Medulla oblongata (tissue), 1 donor: Measurements from ENCODE around the gene SCARB1.
"Not testable (repeated sequence)": the region's sequence is repeated elsewhere in the genome, so short reads cannot be mapped to it uniquely, and the experiment has no call there.

Source experiments
- DNase-seq: peaks from one replicate; pipeline ENCODE4 v3.0.0-alpha.2; 2015; ENCODE audit errors: extremely low spot score

Gene SCARB1, protein sequence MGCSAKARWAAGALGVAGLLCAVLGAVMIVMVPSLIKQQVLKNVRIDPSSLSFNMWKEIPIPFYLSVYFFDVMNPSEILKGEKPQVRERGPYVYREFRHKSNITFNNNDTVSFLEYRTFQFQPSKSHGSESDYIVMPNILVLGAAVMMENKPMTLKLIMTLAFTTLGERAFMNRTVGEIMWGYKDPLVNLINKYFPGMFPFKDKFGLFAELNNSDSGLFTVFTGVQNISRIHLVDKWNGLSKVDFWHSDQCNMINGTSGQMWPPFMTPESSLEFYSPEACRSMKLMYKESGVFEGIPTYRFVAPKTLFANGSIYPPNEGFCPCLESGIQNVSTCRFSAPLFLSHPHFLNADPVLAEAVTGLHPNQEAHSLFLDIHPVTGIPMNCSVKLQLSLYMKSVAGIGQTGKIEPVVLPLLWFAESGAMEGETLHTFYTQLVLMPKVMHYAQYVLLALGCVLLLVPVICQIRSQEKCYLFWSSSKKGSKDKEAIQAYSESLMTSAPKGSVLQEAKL

DNA sequence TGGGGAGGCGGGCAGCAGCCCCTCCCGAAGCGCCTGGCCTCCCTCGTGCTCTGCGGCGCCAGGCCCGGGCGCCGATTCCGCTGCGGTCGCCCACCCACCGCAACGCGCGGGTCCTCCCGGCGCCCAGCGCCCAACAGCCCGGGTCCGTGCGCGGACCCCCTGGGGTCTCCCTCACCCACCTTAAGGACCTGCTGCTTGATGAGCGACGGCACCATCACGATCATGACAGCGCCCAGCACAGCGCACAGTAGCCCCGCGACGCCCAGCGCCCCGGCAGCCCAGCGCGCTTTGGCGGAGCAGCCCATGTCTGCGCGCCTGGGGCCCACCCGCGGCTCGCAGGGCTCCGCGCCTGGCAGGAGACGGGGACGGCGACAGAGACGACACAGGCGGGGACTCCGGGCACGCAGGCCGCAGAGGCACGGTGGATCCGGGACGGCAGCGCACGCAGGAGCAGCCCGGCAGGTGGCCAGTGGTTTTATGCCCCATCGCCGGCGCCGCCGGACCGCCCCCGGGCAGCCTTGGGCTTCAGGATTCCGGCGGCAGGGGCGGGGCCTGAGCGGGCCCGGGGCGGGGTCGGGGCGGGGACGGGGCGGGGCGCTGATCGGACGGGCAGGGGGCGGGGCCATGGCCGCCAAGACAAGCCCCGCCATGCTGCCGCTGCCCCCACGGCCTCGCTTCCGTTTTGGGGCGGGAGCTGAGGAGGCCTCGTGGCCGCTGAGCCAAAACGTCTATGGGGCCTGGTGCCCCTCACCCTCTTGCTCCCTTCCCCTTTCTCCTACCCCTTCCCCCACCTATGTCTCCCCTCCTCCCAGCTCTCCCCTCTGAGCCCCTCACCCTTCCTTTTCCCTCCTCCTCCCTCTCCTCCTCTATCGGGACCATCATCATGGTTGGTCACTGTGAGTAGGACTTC, at the start of gene SCARB1:
Gene SCARB1 (minus strand): TSS at position 449 of the 910 bp plus-strand sequence. CDS start 144 bp downstream, at position 305.
- peak; percentile 85 for DNase-seq

DNA sequence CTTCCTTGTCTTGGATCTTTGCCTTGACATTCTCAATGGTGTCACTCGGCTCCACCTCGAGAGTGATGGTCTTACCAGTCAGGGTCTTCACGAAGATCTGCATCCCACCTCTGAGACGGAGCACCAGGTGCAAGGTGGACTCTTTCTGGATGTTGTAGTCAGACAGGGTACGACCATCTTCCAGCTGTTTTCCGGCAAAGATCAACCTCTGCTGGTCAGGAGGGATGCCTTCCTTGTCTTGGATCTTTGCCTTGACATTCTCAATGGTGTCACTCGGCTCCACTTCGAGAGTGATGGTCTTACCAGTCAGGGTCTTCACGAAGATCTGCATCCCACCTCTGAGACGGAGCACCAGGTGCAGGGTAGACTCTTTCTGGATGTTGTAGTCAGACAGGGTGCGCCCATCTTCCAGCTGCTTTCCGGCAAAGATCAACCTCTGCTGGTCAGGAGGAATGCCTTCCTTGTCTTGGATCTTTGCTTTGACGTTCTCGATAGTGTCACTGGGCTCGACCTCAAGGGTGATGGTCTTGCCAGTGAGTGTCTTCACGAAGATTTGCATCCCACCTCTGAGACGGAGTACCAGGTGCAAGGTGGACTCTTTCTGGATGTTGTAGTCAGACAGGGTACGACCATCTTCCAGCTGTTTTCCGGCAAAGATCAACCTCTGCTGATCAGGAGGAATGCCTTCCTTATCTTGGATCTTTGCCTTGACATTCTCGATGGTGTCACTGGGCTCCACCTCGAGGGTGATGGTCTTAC, 49.0 kb upstream of the SCARB1 start:
- DNase-seq = peak; percentile 48

DNA sequence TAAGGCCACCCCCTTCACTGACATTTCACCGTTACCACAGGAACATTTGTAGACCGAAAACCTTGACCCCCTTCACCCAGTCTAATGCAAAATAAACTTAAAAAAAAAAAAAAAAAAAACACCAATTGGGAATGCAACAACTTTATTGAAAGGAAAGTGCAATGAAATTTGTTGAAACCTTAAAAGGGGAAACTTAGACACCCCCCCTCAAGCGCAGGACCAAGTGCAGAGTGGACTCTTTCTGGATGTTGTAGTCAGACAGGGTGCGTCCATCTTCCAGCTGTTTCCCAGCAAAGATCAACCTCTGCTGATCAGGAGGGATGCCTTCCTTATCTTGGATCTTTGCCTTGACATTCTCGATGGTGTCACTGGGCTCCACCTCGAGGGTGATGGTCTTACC, 47.9 kb upstream of the SCARB1 start:
- not testable (repeated sequence) for DNase-seq

DNA sequence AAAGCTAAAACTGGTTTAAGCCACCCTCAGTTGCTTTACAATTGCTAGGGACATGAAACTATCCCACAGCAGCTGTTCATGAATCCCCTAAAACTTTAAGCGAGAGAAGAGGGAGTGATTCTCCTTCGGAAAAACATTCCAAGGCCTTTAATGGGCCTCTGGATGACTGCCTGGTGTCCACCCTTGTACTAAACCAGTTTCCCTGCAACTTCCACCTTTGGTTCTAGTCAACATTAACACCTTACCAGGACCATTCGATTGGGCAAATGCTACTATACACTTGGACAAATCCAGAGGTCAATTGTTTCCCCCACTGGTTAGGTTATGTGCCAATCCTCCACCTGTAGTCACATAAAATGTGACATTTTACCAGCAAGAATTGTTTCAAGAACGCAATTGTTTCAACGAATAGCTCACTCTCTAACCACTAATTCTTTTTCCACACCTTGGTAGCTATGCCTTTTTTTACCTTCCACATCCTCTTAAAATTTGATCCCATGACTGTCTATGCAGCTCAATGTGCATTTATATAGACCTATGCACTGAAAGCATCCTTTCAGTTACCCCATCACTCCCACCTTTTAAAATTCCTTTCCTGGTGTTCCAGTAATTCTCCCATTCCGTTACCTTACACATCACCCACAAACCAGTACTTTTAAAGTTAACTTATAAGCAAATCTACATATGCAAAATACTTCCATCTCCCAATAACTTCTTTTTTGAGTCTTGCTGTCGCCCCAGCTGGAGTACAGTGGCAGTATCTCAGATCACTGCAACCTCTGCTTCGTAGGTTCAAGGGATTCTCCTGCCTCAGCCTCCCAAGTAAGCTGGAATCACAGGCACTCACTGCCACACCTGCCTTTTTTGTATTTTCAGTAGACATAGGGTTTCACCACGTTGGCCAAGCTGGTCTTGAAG, 47.2 kb upstream of the SCARB1 start:
- peak; percentile 78 for DNase-seq

DNA sequence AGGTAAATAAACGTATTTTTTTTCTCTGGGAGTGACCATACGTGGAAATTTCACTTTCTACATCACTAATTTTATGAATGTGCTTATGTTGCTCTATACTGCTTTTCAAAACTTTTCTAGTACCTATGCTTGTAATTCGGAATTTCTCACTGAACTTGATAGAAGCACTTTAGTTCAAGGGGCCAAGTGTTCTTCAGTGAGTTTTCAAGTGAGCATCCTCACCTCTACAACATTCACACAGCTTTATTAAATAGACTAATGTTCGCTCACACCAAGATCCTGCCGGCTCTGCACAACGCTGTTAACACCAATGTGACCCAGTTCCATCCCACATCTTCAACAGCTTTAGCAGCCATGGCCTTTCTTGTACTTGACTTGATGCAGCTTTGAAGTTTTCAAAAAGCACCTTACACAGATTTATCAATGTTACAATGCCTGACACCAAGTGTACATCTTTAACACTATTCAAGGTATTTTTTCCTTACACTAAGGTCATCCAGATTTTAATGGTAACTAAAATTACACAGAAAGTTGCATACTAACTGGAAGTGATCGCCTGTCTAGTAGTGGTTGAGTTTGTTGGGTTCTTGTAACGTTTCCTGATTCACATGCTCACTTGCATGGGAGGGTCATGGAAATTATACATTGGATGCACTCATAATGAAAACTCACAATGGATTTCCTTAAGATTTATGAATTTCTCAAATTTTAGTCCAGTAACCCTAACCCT, 46.3 kb upstream of the SCARB1 start:
- peak; percentile 46 for DNase-seq

DNA sequence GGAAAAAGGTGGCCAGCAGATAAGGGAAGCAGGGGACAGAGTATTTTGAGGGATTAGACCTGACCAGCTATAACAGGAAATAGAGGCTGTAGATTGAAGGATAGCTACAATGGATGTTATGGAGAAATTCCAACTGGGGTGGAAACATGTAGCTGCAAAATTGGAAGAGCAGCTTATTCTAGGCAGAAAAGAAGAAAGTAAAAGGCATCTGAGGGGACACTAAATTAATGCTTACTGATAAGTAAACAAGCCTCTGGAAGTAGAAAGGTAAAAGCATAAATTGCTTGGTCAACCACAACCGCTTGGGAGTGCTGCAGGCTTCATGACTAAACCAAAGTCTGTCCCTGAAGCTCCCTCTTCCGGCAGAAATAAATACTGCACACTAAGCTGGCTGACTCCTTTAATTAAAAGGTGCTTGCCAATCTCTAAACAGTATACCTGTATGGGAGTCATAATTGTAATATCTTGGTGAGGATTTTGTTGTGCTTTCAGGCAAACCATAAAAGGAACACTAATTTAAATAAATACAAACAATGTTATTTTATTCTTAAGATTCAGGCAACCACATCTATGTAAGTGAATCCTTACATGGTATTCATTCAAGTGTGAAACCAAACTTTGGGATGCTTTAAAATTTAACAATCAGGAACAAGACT, 43.1 kb upstream of the SCARB1 start:
- DNase-seq = peak; percentile 98

DNA sequence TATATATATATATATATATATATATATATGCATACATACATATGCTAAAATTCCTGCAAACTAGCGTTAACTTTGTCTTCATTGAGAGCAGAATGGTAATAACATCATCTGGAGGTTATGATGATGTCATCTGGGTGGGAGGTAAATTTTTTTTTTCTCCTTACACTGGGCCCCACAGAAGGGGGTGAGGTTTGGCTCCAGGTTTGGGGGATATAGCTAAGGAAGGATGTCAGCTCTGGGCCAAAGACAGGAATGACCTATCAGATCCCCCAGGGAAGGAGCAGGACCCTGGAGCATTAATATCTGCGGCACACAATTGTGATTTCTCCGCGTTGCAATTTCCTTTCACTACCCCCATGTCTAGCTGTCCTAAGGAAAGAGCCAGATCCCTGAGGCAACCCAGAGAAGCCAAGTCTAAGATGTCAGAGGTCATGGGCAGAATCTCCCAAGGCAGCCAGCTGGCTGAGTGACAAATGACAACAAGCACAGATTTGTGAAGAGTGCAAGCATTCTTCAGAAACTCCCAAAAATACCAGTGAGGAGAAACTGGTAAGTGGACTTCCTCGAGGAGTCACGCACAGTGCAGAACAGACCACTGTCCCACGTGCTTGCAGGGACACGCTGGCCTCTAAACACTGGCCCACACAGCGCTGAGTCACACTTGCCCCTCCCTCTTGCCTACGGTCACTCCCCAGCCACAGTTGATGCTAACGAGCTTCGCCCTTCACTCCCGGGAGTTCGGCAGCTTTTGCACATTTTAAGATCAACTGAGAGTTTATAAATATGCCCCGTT, 40.8 kb upstream of the SCARB1 start:
- DNase-seq = peak; percentile 91

DNA sequence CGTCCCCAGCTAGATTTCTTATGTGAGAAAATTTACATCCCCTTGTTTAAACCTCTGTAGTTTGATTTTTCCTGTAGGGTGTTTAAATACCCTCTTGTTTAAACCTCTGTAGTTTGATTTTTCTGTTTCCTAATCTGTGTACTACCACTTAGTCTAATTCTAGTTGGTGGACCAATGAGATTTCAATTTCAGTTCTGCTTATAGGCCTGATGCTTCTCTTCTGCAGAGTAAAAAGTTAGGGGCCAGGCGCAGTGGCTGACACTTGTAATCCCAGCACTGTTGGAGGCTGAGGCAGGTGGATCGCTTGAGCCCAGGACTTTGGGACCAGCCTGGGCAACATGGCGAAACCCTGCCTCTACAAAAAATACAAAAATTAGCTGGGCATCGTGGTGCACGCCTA, 39.3 kb upstream of the SCARB1 start:
- no peak for DNase-seq

DNA sequence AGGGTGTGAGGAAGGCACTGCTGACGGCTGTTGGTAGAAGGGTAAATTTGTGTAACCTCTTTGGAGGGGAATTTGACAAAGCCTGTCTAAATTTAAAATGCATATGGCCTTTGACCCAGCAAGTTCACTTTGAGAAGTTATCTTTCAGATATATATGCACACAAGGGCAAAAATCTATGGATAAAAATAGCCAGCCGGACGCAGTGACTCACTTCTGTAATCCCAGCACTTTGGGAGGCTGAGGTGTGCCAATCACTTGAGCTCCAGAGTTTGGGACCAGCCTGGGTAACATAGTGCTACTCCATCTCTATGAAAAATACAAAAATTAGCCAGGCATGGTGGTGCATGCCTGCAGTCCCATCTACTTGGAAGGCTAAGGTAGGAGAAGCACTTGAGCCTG, 37.3 kb upstream of the SCARB1 start:
- no peak for DNase-seq

DNA sequence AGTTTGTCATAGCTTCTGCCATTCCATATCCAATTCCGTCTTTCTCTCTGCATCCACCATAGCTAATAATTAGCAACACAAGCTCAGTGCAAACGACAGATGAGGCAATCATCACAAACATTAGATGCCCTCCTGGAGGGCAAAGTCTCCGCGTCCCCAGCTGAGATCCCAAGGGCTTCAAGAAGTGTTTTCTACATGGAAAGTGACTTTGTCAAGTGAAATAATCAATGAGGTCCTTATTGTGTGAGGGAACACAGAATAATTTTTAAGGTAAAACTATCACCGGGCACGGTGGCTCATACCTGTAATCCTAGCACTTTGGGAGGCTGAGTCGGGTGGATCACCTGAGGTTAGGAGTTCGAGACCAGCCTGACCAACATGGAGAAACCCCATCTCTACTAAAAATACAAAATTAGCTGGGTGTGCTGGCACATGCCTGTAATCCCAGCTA, 36.7 kb upstream of the SCARB1 start:
- DNase-seq = not testable (repeated sequence)

DNA sequence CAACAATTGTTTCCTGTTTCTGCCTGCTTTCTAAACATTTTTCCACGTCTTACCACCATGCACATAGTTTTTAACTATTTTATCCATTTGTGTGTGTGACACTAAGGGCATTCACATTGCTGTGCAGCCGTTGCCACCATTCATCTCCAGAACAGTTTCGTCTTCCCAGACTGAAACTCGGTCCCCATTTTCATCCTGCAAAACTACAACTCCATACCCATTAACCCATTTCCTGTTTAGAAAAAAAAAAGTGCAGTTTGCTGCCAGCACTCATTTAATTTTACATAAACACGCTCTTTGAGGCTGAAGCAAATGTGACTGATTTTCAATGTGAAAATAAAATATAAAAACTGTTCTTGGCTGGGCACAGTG, 35.2 kb upstream of the SCARB1 start:
- no peak for DNase-seq

DNA sequence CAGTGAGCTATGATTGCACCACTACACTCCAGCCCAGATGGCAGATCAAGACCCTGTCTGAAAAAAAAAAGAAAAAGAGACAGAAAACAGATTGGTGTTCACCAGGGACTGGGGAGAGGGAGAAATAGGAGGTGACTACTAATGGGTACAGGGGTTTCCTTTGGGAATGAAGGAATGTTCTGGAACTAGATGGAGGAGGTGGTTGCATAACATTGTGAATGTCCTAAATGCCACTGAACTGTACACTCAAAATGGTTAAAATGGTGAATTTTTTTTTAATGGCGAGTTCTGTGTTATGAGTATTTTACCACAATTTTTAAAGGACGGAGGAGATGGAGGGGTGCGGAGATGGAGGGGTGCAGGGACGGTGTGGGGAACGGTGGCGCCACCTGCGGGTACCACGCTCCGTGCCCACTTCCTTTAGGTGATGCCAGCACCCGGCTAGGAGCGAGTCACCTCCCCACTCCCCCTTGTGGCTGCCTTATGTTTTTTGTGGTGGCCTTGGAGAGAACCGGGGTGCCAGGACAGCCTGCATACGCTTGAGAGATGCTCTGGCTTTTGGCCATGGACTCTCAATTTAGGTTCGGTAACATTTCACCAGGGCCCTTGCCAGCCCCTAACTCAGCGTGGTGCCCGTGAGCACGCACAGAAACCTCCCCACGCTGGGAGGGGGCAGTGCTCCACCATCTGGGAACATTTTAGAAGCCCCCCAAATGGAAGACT, 34.7 kb upstream of the SCARB1 start:
- DNase-seq = peak; percentile 73

DNA sequence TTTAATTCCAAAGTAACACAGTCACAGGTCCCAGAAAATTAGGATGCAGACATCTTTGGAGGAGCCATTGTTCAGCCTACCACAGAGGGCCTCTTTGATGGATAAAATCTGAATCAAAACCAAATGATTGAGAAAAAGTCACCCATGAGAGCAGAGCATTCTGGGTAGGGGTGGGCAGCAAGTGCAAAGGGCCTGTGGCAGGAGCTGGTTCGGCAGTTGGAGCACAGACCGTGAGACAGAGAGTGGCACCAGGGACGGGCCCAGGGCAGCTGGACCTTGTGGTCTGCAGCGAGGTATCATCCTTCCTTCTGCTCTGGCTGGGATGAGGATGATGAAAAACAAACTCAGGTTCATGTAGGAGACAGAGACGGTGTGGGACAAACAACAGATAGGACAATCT, 32.8 kb upstream of the SCARB1 start:
- no peak for DNase-seq

DNA sequence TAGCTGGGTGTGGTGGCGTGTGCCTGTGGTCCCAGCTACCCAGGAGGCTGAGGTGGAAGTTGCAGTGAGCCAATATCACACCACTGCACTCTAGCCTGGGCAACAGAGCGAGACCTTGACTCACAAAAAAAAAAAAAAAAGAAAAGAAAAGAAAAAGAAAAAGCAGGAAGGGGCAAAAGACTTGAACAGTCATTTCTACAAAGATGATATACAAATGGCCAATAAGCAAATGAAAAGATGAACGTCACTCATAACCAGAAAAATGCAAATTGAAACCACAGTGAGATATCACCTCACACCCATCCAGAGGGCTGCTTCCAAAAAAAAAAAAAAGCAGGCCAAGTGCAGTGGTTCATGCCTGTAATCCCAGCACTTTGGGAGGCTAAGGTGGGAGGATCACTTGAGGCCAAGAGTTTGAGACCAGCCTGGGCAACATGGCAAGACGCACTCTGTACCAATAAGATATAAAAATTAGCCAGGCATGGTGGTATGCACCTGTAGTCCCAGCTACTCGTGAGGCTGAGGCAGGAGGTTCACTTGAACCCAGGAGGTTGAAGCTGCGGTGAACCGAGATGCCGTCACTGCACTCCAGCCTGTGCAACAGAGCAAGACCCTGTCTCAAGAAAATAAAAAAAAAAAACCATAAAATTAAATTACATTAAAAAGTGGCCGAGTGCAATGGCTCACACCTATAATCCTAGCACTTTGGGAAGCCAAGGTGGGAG, 30.3 kb upstream of the SCARB1 start:
- no peak for DNase-seq

DNA sequence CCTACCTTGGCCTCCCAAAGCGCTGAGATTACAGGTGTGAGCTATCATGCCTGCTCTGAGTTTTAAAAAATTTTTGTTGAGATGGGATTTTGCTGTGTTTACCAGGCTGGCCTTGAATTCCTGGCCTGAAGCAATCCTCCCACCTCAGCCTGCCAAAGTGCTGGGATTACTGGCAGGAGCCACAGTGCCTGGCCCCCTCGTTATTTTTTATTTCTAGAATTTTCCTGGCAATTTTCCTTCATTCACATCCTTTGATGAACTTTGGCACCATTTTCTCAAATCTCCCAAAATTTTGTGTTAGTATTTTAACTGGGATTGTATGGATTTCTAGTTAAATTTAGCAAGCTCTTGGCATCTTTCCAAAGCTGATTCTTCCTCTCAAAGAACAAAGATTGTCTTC, 24.6 kb upstream of the SCARB1 start:
- DNase-seq = no peak

DNA sequence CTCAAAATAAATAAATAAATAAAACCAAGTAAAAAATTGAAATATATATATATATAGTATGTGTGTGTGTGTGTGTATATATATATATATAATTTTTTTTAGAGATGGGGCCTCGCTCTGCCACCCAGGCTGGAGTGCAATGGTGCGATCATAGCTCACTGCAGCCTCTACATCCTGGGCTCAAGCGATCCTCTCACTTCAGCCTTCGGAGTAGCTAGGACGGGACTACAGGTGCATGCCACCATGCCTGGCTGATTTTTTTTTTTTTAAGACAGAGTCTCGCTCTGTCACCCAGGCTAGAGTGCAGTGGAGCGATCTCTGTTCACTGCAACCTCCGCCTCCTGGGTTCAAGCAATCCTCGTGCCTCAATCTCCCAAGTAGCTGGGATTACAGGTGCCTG, 24.1 kb upstream of the SCARB1 start:
- DNase-seq = not testable (repeated sequence)
